GM20431 (cell line): ENCODE results near the gene ELL2.
"Not testable (repeated sequence)": the region's sequence is repeated elsewhere in the genome, so short reads cannot be mapped to it uniquely, and the experiment has no call there.

Source experiments
- in situ Hi-C: fragments of 300-500 bp; cut with MseI, MboI; formaldehyde crosslinking; loops from one replicate; pipeline ENCODE4 v1.15.0; 2020; ENCODE audit warnings: low sequenced_read_pairs; ENCODE audit not compliant: unreplicated experiment

The ELL2 gene

GRCh38 chr5:95937607-95938152, 24.0 kb downstream of the ELL2 start:
- in situ Hi-C loops: no loop called here

GRCh38 chr5:95936812-95937397, 24.7 kb downstream of the ELL2 start:
- in situ Hi-C loops: no loop called here

- in situ Hi-C loops: no loop called here
These were observed 26.0 kb downstream of the ELL2 start for GRCh38 chr5:95935553-95936100.

GRCh38 chr5:95934207-95934804, 27.3 kb downstream of the ELL2 start:
- in situ Hi-C loops: no loop called here

- in situ Hi-C loops: no loop called here
These were observed 28.7 kb downstream of the ELL2 start for GRCh38 chr5:95932941-95933340.

- in situ Hi-C loops: no loop called here
These were observed 30.4 kb downstream of the ELL2 start for GRCh38 chr5:95931079-95931833.

GRCh38 chr5:95930141-95930930, 31.3 kb downstream of the ELL2 start:
- in situ Hi-C loops: no loop called here

GRCh38 chr5:95928724-95929253, 32.9 kb downstream of the ELL2 start:
- in situ Hi-C loops: no loop called here

- in situ Hi-C loops: no loop called here
These were observed 33.5 kb downstream of the ELL2 start for GRCh38 chr5:95927927-95928723.

GRCh38 chr5:95927300-95927699, 34.4 kb downstream of the ELL2 start:
- in situ Hi-C loops: not testable (repeated sequence)

GRCh38 chr5:95925939-95926338, 35.7 kb downstream of the ELL2 start:
- in situ Hi-C loops: no loop called here

GRCh38 chr5:95925378-95925744, 36.3 kb downstream of the ELL2 start:
- in situ Hi-C loops: no loop called here

GRCh38 chr5:95924720-95925377, 36.8 kb downstream of the ELL2 start:
- in situ Hi-C loops: no loop called here

GRCh38 chr5:95923918-95924544, 37.6 kb downstream of the ELL2 start:
- in situ Hi-C loops: no loop called here

- in situ Hi-C loops: no loop called here
These were observed 38.9 kb downstream of the ELL2 start for GRCh38 chr5:95922798-95923197.

- in situ Hi-C loops: no loop called here
These were observed 40.1 kb downstream of the ELL2 start for GRCh38 chr5:95921501-95921900.

GRCh38 chr5:95920822-95921221, 40.8 kb downstream of the ELL2 start:
- in situ Hi-C loops: no loop called here

- in situ Hi-C loops: no loop called here
These were observed 42.0 kb downstream of the ELL2 start for GRCh38 chr5:95919658-95920057.
